AG09319 (cell line): Measurements from ENCODE around the gene MIA3.

Source experiments
- DNase-seq: peaks from one replicate; pipeline ENCODE4 v3.0.0-alpha.2; 2010; ENCODE audit warnings: low read depth; ENCODE audit errors: extremely low read depth
- TF ChIP-seq, protein P1 (sequence below): IDR thresholded peaks from 2 replicates; pipeline ENCODE4 v1.5.1; 2011; ENCODE audit warnings: low read depth, mild to moderate bottlenecking, inconsistent platforms, low read length, moderate library complexity

Gene MIA3

GRCh38 chr1:222634180-222635013, 16.5 kb downstream of the MIA3 start:
- peak; percentile 81 for DNase-seq
- TF ChIP-seq, protein P1, sequence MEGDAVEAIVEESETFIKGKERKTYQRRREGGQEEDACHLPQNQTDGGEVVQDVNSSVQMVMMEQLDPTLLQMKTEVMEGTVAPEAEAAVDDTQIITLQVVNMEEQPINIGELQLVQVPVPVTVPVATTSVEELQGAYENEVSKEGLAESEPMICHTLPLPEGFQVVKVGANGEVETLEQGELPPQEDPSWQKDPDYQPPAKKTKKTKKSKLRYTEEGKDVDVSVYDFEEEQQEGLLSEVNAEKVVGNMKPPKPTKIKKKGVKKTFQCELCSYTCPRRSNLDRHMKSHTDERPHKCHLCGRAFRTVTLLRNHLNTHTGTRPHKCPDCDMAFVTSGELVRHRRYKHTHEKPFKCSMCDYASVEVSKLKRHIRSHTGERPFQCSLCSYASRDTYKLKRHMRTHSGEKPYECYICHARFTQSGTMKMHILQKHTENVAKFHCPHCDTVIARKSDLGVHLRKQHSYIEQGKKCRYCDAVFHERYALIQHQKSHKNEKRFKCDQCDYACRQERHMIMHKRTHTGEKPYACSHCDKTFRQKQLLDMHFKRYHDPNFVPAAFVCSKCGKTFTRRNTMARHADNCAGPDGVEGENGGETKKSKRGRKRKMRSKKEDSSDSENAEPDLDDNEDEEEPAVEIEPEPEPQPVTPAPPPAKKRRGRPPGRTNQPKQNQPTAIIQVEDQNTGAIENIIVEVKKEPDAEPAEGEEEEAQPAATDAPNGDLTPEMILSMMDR = peak; percentile 82

DNA sequence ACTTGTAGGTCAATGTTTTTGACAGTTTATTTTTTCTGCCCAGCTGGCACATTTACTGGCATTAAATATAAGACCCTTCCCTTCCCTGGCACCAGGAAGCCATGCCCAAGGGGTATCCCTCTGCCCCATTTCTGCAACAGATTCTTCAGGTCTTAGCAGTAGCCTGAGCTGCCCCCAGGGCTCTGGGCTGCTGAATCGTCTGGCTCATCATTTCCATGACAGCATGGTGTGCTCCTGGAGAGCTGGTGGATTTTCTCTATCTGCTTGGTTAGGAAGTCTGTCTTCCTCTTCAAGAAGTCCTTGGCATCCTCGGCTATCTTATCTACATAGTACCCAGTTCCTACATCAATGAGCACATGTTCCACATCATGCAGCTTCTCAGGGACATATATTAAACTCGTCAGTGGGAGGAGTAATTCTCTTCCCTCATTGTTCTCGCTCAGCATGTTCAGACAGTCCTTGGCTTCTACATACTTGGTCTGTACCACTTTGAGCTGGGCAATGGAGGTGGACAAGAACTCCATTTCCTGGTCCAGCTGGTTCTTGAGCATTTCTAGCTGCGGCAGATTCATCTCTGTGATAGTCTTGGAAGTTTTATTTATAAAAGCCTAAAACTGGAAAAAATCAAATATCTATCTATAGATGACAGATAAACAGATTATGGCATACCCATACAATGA, 23.5 kb downstream of the MIA3 start:
- TF ChIP-seq, protein P1 = no peak
- no peak for DNase-seq

- no peak for DNase-seq
- TF ChIP-seq, protein P1 = no peak
Measured at GRCh38 chr1:222642468-222642867, 24.6 kb downstream of the MIA3 start.

- TF ChIP-seq, protein P1 = no peak
- no peak for DNase-seq
Measured at GRCh38 chr1:222643606-222643937, 25.7 kb downstream of the MIA3 start.

DNA sequence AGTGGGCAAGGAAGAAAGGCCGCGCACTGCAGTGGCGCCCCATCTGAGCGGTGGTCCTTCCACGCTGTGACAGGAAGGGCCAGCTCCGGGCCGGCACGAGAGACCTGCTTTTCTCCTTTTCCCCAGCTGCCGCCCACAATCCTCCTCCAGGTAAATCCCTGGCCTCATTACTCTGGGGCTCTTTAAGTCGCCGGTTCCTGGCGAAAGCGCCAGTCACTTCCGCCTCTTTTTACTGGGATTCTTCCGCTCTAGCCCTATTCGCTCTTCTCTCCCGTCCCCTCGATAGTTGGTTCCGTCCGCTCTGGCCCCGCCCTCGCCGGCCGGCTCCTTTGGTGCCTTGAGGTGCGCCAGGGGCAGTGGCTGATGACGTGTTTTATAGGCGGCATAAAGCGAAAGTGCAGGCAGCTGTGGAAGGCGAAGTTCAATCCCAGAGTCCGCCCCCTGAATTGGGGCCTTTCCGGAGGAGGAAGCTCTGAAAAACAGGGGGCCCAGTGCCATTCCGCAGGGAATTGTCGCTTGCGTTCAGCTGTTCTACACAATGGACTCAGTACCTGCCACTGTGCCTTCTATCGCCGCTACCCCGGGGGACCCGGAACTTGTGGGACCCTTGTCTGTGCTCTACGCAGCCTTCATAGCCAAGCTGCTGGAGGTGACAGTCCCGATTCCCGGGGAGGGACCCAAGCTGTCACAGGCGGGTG, 26.2 kb downstream of the MIA3 start:
- DNase-seq = peak; percentile 94
- TF ChIP-seq, protein P1 = no peak

DNA sequence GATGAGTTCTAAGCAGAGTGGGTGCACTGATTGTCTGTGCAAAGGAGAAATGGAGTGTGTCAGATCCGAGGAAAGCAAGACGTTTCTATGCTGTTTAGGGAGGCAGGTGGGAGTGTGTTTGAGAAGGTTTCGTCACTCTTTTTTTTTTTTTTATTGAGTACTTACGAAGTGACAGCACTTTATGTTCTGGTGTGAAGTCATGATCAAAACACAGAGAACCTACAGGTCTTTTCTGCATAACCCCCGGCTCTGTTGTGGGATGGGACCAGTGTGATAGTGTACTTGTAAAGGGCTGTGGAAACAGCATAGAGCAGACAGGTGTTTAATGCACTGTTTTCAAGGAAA, 26.7 kb downstream of the MIA3 start:
- TF ChIP-seq, protein P1 = no peak
- no peak for DNase-seq

- TF ChIP-seq, protein P1 = no peak
- DNase-seq = no peak
Measured at GRCh38 chr1:222652676-222653075, 34.8 kb downstream of the MIA3 start.
